Measurements from ENCODE around the gene PIP.

GRCh38 chr7:143085109-143085508 is 46.8 kb upstream of the PIP start:
- TF ChIP-seq CTCF (IDR thresholded peaks at IDR 0.05; ENCODE audit: extremely low read depth in 1 of 2, insufficient read depth in 1 of 2, low read depth in 1 of 2, low read length in 2 of 2), result no peak
- TF ChIP-seq EZH2 (IDR thresholded peaks at IDR 0.05; ENCODE audit: borderline replicate concordance, low read depth, low read length, severe bottlenecking), result no peak
- TF ChIP-seq POLR2AphosphoS5 (IDR thresholded peaks at IDR 0.05; ENCODE audit: insufficient read depth, low read depth, low read length), result no peak
